H1 (cell line): ENCODE results near the gene WDR35. TPM values are rescaled to one million over a fixed set of nuclear protein-coding genes. Genes with fewer than 3 reads are reported as not detected.

ENCODE experiments used
- ATF2 ChIP-seq: IDR thresholded peaks from 2 replicates; pipeline ENCODE4 v1.6.1; 2012; ENCODE audit warnings: low read length, inconsistent platforms
- CEBPB ChIP-seq: IDR thresholded peaks from 2 replicates; pipeline ENCODE4 v1.6.1; 2012; ENCODE audit warnings: low read depth, low read length
- CHD2 ChIP-seq: IDR thresholded peaks from 2 replicates; pipeline ENCODE4 v1.6.1; 2012; ENCODE audit warnings: low read length, improper control_type of control experiment
- JUND ChIP-seq: IDR thresholded peaks from 2 replicates; pipeline ENCODE4 v1.6.1; 2011; ENCODE audit warnings: mild to moderate bottlenecking, improper control_type of control experiment, low read length
- KDM4A ChIP-seq: IDR thresholded peaks from one replicate; pipeline ENCODE4 v1.7.1; 2012; ENCODE audit warnings: low read depth, mild to moderate bottlenecking, moderate library complexity, low read length, inconsistent platforms; ENCODE audit not compliant: severe bottlenecking
- TAF1 ChIP-seq: IDR thresholded peaks from 2 replicates; pipeline ENCODE4 v1.6.1; 2011; ENCODE audit warnings: mild to moderate bottlenecking, low read depth, low read length
- polyA plus RNA-seq, 7 experiments: library from polyadenylated mRNA; depleted of rRNA in 3 of 7; stranded (reverse) in 5 of 7; unstranded in 2 of 7; fragments of >200 nt in 5 of 7; fragments of 200-250 nt in 2 of 7; gene quantifications; 1 replicate in 5 of 7; 2 replicates in 1 of 7; 4 replicates in 1 of 7; pipeline versions ENCODE4 v1.2.1 to v1.2.3, GENCODE V29; 2011 to 2013; ENCODE audit warnings: missing spikeins in 2 of 7, mixed read lengths in 2 of 7
- total RNA-seq: library from RNA; stranded (reverse); fragmentation: NEBNext Ultra II Directional; extraction: Animal tissue kit (Norgen Biotek cat#: 25700); gene quantifications from 2 replicates; pipeline ENCODE4 v1.2.1, GENCODE V29; 2021
- TF ChIP-seq, protein P1 (sequence below): fragments of 300-600 bp; sonication (generic); IDR thresholded peaks from 2 replicates; pipeline ENCODE4 v1.7.1; 2012; ENCODE audit warnings: low read length, moderate library complexity, mild to moderate bottlenecking, inconsistent platforms; ENCODE audit not compliant: insufficient replicate concordance

The WDR35 gene
- total and polyA plus RNA-seq, 2 of the 8 experiments (the other 6 are each of a cell fraction or from before 2014, with no cell fraction given): 9.0 to 25.5 TPM

DNA sequence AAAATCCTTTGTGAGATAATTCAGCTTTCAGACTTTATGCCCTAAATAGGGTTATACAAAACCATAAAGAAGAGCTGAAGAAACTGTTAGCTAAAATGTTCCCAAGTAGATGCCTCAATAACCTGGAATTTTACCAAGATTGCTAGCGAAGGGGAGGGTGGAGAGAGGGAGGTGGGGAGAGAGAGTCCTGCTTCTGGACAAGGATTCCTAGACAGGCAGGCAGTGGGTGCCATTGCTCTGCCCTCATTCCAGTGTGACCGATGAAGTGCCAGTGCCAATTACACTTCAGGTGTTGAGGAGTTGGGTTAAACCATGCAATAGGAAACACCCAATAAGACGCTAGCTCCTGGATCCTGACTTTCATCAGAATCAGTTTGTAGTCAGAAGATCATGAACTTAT lies 43.4 kb upstream of the WDR35 start (continued):
- TF ChIP-seq, protein P1, sequence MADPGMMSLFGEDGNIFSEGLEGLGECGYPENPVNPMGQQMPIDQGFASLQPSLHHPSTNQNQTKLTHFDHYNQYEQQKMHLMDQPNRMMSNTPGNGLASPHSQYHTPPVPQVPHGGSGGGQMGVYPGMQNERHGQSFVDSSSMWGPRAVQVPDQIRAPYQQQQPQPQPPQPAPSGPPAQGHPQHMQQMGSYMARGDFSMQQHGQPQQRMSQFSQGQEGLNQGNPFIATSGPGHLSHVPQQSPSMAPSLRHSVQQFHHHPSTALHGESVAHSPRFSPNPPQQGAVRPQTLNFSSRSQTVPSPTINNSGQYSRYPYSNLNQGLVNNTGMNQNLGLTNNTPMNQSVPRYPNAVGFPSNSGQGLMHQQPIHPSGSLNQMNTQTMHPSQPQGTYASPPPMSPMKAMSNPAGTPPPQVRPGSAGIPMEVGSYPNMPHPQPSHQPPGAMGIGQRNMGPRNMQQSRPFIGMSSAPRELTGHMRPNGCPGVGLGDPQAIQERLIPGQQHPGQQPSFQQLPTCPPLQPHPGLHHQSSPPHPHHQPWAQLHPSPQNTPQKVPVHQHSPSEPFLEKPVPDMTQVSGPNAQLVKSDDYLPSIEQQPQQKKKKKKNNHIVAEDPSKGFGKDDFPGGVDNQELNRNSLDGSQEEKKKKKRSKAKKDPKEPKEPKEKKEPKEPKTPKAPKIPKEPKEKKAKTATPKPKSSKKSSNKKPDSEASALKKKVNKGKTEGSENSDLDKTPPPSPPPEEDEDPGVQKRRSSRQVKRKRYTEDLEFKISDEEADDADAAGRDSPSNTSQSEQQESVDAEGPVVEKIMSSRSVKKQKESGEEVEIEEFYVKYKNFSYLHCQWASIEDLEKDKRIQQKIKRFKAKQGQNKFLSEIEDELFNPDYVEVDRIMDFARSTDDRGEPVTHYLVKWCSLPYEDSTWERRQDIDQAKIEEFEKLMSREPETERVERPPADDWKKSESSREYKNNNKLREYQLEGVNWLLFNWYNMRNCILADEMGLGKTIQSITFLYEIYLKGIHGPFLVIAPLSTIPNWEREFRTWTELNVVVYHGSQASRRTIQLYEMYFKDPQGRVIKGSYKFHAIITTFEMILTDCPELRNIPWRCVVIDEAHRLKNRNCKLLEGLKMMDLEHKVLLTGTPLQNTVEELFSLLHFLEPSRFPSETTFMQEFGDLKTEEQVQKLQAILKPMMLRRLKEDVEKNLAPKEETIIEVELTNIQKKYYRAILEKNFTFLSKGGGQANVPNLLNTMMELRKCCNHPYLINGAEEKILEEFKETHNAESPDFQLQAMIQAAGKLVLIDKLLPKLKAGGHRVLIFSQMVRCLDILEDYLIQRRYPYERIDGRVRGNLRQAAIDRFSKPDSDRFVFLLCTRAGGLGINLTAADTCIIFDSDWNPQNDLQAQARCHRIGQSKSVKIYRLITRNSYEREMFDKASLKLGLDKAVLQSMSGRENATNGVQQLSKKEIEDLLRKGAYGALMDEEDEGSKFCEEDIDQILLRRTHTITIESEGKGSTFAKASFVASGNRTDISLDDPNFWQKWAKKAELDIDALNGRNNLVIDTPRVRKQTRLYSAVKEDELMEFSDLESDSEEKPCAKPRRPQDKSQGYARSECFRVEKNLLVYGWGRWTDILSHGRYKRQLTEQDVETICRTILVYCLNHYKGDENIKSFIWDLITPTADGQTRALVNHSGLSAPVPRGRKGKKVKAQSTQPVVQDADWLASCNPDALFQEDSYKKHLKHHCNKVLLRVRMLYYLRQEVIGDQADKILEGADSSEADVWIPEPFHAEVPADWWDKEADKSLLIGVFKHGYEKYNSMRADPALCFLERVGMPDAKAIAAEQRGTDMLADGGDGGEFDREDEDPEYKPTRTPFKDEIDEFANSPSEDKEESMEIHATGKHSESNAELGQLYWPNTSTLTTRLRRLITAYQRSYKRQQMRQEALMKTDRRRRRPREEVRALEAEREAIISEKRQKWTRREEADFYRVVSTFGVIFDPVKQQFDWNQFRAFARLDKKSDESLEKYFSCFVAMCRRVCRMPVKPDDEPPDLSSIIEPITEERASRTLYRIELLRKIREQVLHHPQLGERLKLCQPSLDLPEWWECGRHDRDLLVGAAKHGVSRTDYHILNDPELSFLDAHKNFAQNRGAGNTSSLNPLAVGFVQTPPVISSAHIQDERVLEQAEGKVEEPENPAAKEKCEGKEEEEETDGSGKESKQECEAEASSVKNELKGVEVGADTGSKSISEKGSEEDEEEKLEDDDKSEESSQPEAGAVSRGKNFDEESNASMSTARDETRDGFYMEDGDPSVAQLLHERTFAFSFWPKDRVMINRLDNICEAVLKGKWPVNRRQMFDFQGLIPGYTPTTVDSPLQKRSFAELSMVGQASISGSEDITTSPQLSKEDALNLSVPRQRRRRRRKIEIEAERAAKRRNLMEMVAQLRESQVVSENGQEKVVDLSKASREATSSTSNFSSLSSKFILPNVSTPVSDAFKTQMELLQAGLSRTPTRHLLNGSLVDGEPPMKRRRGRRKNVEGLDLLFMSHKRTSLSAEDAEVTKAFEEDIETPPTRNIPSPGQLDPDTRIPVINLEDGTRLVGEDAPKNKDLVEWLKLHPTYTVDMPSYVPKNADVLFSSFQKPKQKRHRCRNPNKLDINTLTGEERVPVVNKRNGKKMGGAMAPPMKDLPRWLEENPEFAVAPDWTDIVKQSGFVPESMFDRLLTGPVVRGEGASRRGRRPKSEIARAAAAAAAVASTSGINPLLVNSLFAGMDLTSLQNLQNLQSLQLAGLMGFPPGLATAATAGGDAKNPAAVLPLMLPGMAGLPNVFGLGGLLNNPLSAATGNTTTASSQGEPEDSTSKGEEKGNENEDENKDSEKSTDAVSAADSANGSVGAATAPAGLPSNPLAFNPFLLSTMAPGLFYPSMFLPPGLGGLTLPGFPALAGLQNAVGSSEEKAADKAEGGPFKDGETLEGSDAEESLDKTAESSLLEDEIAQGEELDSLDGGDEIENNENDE: no peak
- TF ChIP-seq TAF1 (no peak), ATF2 (no peak), JUND (no peak), KDM4A (no peak), CHD2 (no peak), CEBPB (no peak)
